DOHH2 (cell line): ENCODE measurements around the gene HOXB3.

Experiments used
- CTCF ChIP-seq: fragments of 200-600 bp; sonication (generic); IDR thresholded peaks from one replicate; pipeline ENCODE4 v1.5.1; 2014; ENCODE audit warnings: antibody characterized with exemption, mild to moderate bottlenecking, low read depth, low read length; ENCODE audit not compliant: poor library complexity, severe bottlenecking
- EZH2phosphoT487 ChIP-seq: fragments of 200-600 bp; sonication (generic); IDR thresholded peaks from 2 replicates; pipeline ENCODE4 v1.6.1; 2017; ENCODE audit warnings: borderline replicate concordance, mild to moderate bottlenecking, antibody characterized with exemption, low read length, moderate library complexity, mixed read lengths

DNA sequence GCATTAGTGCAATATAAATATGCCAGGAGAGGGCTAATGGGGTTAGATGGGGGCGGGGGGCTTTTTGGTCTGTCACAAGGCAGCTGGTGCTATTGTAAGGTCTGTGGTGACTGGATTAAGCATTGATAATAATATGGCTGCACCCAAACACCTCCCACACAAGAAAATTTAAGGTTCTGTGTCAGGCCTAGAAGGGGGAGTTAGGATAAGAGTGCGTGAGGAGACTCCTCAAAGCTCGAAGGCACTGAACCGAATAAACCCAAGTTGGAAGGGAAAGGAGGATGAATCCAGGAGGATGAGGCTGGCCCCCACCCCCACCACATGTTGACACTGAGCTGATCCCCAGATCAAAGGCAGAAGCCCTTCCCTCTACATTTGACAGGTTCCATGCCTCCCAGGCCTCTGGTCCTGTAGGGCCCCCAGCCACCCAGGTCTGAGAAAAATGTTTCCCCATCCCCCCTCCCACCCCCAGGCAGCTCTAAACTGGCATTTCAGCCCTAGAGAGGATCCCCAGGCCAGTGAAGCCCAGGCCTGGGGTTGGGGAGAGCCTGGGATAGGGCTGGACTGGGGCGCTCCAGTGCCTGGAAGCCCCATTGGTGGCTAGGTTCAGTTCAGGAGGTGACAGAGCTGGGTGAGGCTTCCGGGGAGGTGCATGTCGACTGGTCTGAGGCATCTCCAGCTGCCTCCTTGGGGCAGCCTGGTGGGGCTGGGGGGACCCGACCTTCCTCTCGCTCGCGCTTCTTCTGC is 60.9 kb downstream of the HOXB3 start:
- TF ChIP-seq CTCF (no peak), EZH2phosphoT487 (no peak)
